NOMO-1 treated with DMSO at 0.1 percent for 48 hours (cell line): ENCODE results near the gene GIMAP8.

Experiments
- DNase-seq: peaks from one replicate; lab custom pipeline; 2025; ENCODE audit not compliant: unreplicated experiment; lab: John Stamatoyannopoulos, UW

Gene GIMAP8

GRCh38 chr7:150450491-150451001 lies at the start of gene GIMAP8:
TSS of gene GIMAP8 (plus strand) at chr7:150450630. CDS start at chr7:150466699, 16,069 bp downstream.
- DNase-seq: peak; percentile 8

- DNase-seq: no peak
Observed at GRCh38 chr7:150400788-150401423, 49.5 kb upstream of the GIMAP8 start.

- no peak for DNase-seq
Observed at GRCh38 chr7:150401424-150401790, 49.0 kb upstream of the GIMAP8 start.

- DNase-seq: no peak
Observed at GRCh38 chr7:150401861-150402631, 48.4 kb upstream of the GIMAP8 start.

GRCh38 chr7:150402671-150403321 lies 47.6 kb upstream of the GIMAP8 start:
- no peak for DNase-seq

- no peak for DNase-seq
Observed at GRCh38 chr7:150403376-150404171, 46.9 kb upstream of the GIMAP8 start.

GRCh38 chr7:150404172-150404804 lies 46.1 kb upstream of the GIMAP8 start:
- no peak for DNase-seq

- DNase-seq: peak; percentile 43
Observed at GRCh38 chr7:150404805-150405583, 45.4 kb upstream of the GIMAP8 start.

- DNase-seq: no peak
Observed at GRCh38 chr7:150405584-150406311, 44.7 kb upstream of the GIMAP8 start.

- DNase-seq: no peak
Observed at GRCh38 chr7:150406312-150406566, 44.2 kb upstream of the GIMAP8 start.

- peak; percentile 12 for DNase-seq
Observed at GRCh38 chr7:150406567-150407421, 43.6 kb upstream of the GIMAP8 start.

- DNase-seq: no peak
Observed at GRCh38 chr7:150407588-150408392, 42.6 kb upstream of the GIMAP8 start.

GRCh38 chr7:150408393-150409299 lies 41.8 kb upstream of the GIMAP8 start:
- no peak for DNase-seq

GRCh38 chr7:150409300-150410030 lies 41.0 kb upstream of the GIMAP8 start:
- no peak for DNase-seq

GRCh38 chr7:150410131-150410530 lies 40.3 kb upstream of the GIMAP8 start:
- no peak for DNase-seq
